Muscle of leg (tissue), 11 donors: ENCODE data around the gene C9. TPM values are rescaled to one million over a fixed set of nuclear protein-coding genes. Genes with fewer than 3 reads are reported as not detected.

Experiments
- DNase-seq: peaks from one replicate; pipeline ENCODE4 v3.0.0; 2013
- H3K27ac ChIP-seq: one replicate; pipeline ENCODE4 v1.5.1; 2013; ENCODE audit warnings: mild to moderate bottlenecking, low read length, control low read depth
- H3K27me3 ChIP-seq: one replicate; pipeline ENCODE4 v1.6.1; 2013; ENCODE audit warnings: low read length; ENCODE audit not compliant: control insufficient read depth, insufficient read depth
- H3K36me3 ChIP-seq: one replicate; pipeline ENCODE4 v1.6.1; 2013; ENCODE audit warnings: low read length; ENCODE audit not compliant: control insufficient read depth, insufficient read depth
- H3K4me1 ChIP-seq: one replicate; pipeline ENCODE4 v1.6.1; 2013; ENCODE audit warnings: low read length; ENCODE audit not compliant: control insufficient read depth, insufficient read depth
- H3K4me3 ChIP-seq: one replicate; pipeline ENCODE4 v1.5.1; 2013; ENCODE audit warnings: low read length, control low read depth
- H3K9me3 ChIP-seq: replicated peaks from 2 replicates; pipeline ENCODE4 v1.6.1; 2013; ENCODE audit warnings: low read depth, low read length; ENCODE audit not compliant: control insufficient read depth
- WGBS: methylation state at CpG from one replicate; pipeline ENCODE4 v1.1.5; 2013; ENCODE audit warnings: missing lambda C conversion rate; ENCODE audit not compliant: insufficient coverage; 5-methylcytosine and 5-hydroxymethylcytosine counted together
- polyA plus RNA-seq, 8 donors: library from polyadenylated mRNA; unstranded; fragments of 120-200 nt; gene quantifications; one replicate each; pipeline versions ENCODE4 v1.2.1 to v1.2.3, GENCODE V29; 2013; ENCODE audit warnings: inconsistent platforms in 1 of 8, low replicate concordance in 1 of 8; ENCODE audit not compliant: insufficient read length in 8 of 8, insufficient read depth in 1 of 8
- total RNA-seq: library from RNA; stranded (reverse); fragments of 120-200 nt; gene quantifications from one replicate; pipeline ENCODE4 v1.2.4, GENCODE V29; 2013

C9 gene
- total and polyA plus RNA-seq, 9 donors = 0.20 to 0.43 (median 0.30) TPM

GRCh38 chr5:39399135-39400036 is 35.1 kb upstream of the C9 start:
- peak; percentile 80 for DNase-seq
- H3K27me3 ChIP-seq = no peaks in the 10 kb centered on the region
- H3K4me3 ChIP-seq = no peak overlapping the region
- no CpG with 5 or more reads among the region's 1 CpG for WGBS
- H3K9me3 ChIP-seq = no peaks in the 10 kb centered on the region
- no peaks in the 10 kb centered on the region for H3K4me1 ChIP-seq
- H3K27ac ChIP-seq = peak overlapping the region; percentile 62
- peaks cover 8% of the 10 kb centered on the region for H3K36me3 ChIP-seq

- DNase-seq = no peak
- Histone ChIP-seq H3K9me3 (no peaks in the 10 kb centered on the region), H3K4me1 (no peaks in the 10 kb centered on the region), H3K36me3 (peaks cover 10% of the 10 kb centered on the region), H3K4me3 (no peak overlapping the region), H3K27me3 (no peaks in the 10 kb centered on the region), H3K27ac (no peak overlapping the region)
- 93% methylated on average over 3 of the region's 3 CpGs for WGBS
Observed at GRCh38 chr5:39396843-39397242, 32.5 kb upstream of the C9 start.

- H3K36me3 ChIP-seq = peaks cover 16% of the 10 kb centered on the region
- H3K27ac ChIP-seq = no peak overlapping the region
- no peak overlapping the region for H3K4me3 ChIP-seq
- DNase-seq = no peak
- no peaks in the 10 kb centered on the region for H3K27me3 ChIP-seq
- no peaks in the 10 kb centered on the region for H3K4me1 ChIP-seq
- H3K9me3 ChIP-seq = no peaks in the 10 kb centered on the region
Observed at GRCh38 chr5:39395521-39395920, 31.2 kb upstream of the C9 start.

DNA sequence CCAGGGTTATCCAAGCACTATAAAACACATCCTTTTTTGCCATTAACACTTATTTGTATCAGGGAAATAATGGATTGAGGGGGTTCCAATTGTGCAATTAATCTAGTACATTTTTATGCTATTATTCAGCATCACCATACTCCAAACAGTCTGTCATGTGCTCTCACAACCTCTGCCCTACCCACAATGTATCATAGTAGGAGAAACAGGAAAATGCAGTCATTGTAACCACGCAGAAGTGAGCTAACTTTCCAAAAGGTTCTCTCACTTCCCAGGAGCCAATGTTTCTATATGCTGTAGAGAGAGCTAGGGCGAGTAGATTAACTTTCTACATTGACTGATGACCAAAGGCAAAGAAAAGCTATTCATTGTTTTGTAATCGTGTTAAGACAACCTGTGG is 30.7 kb upstream of the C9 start:
- H3K27ac ChIP-seq = no peak overlapping the region
- no peak for DNase-seq
- H3K4me1 ChIP-seq = no peaks in the 10 kb centered on the region
- no peak overlapping the region for H3K4me3 ChIP-seq
- WGBS = no CpG with 5 or more reads among the region's 3 CpGs
- no peaks in the 10 kb centered on the region for H3K9me3 ChIP-seq
- peaks cover 21% of the 10 kb centered on the region for H3K36me3 ChIP-seq
- no peaks in the 10 kb centered on the region for H3K27me3 ChIP-seq

- WGBS = no CpG with 5 or more reads among the region's 3 CpGs
Observed at GRCh38 chr5:39390945-39391344, 26.6 kb upstream of the C9 start.

DNA sequence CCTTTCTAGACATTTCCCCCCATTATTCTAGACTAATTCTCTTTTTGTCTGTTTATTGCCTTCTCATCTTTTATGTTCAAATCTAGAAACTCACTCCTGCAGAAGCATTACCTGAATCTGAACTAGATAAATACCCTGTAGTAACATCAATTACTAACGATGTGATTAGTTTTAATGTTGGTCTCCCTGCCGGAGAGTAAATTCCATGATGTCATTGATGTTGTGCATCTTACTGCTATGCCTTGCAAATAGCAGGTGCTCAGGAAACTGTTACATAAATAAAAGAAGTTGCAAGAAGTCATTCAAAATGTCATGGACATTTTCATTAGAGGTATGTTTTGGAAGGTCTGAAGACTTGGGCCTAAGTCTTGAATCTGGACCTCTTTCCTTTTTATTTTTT is 23.0 kb upstream of the C9 start:
- peaks cover 33% of the 10 kb centered on the region for H3K36me3 ChIP-seq
- H3K4me3 ChIP-seq = no peak overlapping the region
- WGBS = no CpG with 5 or more reads among the region's 2 CpGs

More at GRCh38 chr5:39390945-39391344, 26.6 kb upstream of the C9 start:
- H3K36me3 ChIP-seq = peaks cover 20% of the 10 kb centered on the region
- no peak overlapping the region for H3K4me3 ChIP-seq
- no peaks in the 10 kb centered on the region for H3K4me1 ChIP-seq
- no peak for DNase-seq
- no peak overlapping the region for H3K27ac ChIP-seq
- no peaks in the 10 kb centered on the region for H3K27me3 ChIP-seq
- no peaks in the 10 kb centered on the region for H3K9me3 ChIP-seq

DNA sequence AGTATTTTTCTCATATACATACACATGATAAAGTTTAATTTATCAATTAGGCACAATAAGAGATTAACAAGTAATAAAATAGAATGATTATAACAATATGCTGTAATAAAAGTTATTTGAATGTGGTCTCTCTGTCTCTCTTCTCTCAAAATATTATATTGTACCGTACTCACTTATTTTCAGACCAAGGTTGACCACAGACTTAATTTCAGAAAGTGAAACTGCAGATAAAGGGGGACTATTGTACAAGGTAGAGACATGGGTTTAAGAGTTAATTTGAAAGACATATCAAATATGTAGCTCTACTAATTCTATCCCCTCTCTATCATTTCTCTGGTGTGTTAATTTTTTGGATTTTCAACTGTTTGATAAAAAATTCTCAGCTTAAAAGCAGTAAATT is 20.0 kb upstream of the C9 start:
- WGBS = no CpG with 5 or more reads among the region's 1 CpG
- DNase-seq = no peak
- no peaks in the 10 kb centered on the region for H3K9me3 ChIP-seq
- no peak overlapping the region for H3K4me3 ChIP-seq
- no peak overlapping the region for H3K27ac ChIP-seq
- peaks cover 6% of the 10 kb centered on the region for H3K4me1 ChIP-seq
- H3K36me3 ChIP-seq = peaks cover 39% of the 10 kb centered on the region
- no peaks in the 10 kb centered on the region for H3K27me3 ChIP-seq

More for the DNA sequence above, 23.0 kb upstream of the C9 start:
- no peaks in the 10 kb centered on the region for H3K27me3 ChIP-seq
- no peaks in the 10 kb centered on the region for H3K9me3 ChIP-seq
- H3K4me1 ChIP-seq = no peaks in the 10 kb centered on the region
- no peak overlapping the region for H3K27ac ChIP-seq
- no peak for DNase-seq

DNA sequence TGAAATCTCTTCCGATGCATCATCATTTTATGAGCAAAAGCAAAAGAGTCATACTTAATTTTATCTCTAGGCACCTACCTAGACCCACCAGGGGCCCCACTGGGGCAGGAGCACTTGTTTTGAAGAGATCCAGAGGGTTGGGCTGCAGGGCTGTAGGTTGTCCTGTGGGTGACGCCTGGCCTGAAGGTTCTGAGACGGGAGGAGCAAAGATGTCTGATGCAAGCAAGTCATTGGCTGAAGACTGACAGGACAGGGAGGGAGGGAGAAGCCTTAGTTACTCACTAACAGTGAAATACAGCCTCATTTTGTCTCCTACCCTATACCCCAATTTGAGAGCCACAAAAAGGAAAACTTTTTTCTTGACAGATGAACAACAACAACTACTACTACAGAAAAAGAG is 17.1 kb upstream of the C9 start:
- Histone ChIP-seq H3K36me3 (peaks cover 49% of the 10 kb centered on the region), H3K9me3 (no peaks in the 10 kb centered on the region), H3K27ac (no peak overlapping the region), H3K27me3 (no peaks in the 10 kb centered on the region), H3K4me1 (peaks cover 6% of the 10 kb centered on the region), H3K4me3 (no peak overlapping the region)
- 80% methylated on average over 1 of the region's 3 CpGs for WGBS
- no peak for DNase-seq

GRCh38 chr5:39379693-39380092 is 15.4 kb upstream of the C9 start:
- WGBS = 67% methylated on average over 1 of the region's 3 CpGs

DNA sequence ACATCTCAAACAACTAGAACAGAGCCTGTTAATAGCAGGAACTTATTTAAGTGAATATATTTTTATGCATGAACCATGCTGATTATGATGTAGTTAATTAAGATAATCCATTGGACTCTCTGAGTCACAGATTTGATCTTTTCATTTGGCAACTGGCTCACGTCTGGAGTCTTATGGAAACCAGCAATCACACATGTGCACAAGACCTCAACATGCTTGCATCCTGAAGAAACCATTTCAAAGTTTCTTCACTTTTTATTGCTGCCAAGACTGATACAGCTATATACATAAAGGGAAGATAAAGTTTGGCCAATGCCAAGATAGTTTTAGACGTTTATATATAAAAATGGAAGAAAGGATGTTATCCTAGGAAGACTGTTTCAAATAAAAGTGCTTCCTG is 13.3 kb upstream of the C9 start:
- H3K9me3 ChIP-seq = no peaks in the 10 kb centered on the region
- H3K27ac ChIP-seq = no peak overlapping the region
- H3K27me3 ChIP-seq = no peaks in the 10 kb centered on the region
- DNase-seq = no peak
- peaks cover 43% of the 10 kb centered on the region for H3K36me3 ChIP-seq
- 20% methylated on average over 1 of the region's 2 CpGs for WGBS
- H3K4me1 ChIP-seq = peaks cover 6% of the 10 kb centered on the region
- no peak overlapping the region for H3K4me3 ChIP-seq

More at GRCh38 chr5:39379693-39380092, 15.4 kb upstream of the C9 start:
- peak overlapping the region; percentile 47 for H3K27ac ChIP-seq
- peak; percentile 94 for DNase-seq
- H3K9me3 ChIP-seq = no peaks in the 10 kb centered on the region
- no peaks in the 10 kb centered on the region for H3K27me3 ChIP-seq
- peaks cover 6% of the 10 kb centered on the region for H3K4me1 ChIP-seq
- H3K36me3 ChIP-seq = peaks cover 44% of the 10 kb centered on the region
- no peak overlapping the region for H3K4me3 ChIP-seq
